ENCODE data around the gene ATF4.

Gene ATF4

DNA sequence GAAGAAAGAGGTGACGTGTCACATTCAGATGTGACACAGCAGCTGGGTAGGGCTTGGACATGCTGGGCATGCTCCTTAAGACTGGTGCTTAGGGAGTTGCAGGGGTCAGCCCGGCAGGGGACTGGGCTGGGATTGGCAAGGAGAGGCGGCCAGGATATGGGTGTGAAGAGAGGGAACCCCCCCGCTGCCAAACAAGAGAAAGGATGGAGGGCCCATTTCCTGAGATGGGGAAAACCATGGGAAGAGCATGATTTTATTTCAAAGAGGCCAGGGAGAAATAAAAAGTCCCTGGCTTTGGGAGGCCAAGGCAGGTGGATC, 5.3 kb downstream of the ATF4 start:
- peak overlapping the region; percentile 83; the same call in 1 of the 2 replicates for H3K27ac ChIP-seq (replicated peaks)

DNA sequence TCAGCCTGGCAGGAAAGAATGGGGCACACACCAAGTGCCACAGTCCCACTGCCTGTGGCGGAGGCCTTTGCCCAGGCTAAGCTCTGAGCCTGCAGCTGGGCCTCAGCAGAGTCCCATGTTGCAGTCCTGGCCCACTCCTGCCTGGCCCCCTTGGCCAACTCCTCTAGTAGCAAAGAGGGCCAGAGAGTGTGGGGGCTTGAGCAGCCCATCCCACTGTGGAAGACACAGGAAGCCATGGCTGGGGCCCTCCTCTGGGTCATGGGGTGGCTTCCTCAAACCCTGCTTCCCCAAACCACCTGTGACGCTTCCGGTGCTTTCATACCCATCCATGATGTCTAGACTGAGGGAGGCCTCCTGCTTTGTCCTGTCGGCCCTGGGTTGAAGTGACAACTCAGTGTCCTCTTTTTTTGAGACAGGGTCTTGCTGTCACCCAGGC, 6.4 kb downstream of the ATF4 start:
- Histone ChIP-seq H3K27me3 (ENCODE audit: insufficient read depth, poor library complexity, severe bottlenecking) (no peaks in the 10 kb centered on the region), H3K4me3 (replicated peaks; ENCODE audit: insufficient read depth, low read length) (no peak overlapping the region), H3K27ac (replicated peaks) (peak overlapping the region; percentile 83)
- peak; percentile 70 to 89 for DNase-seq (ENCODE audit: low read depth in 1 of 2, low spot score in 1 of 2)
- TF ChIP-seq, protein P1, sequence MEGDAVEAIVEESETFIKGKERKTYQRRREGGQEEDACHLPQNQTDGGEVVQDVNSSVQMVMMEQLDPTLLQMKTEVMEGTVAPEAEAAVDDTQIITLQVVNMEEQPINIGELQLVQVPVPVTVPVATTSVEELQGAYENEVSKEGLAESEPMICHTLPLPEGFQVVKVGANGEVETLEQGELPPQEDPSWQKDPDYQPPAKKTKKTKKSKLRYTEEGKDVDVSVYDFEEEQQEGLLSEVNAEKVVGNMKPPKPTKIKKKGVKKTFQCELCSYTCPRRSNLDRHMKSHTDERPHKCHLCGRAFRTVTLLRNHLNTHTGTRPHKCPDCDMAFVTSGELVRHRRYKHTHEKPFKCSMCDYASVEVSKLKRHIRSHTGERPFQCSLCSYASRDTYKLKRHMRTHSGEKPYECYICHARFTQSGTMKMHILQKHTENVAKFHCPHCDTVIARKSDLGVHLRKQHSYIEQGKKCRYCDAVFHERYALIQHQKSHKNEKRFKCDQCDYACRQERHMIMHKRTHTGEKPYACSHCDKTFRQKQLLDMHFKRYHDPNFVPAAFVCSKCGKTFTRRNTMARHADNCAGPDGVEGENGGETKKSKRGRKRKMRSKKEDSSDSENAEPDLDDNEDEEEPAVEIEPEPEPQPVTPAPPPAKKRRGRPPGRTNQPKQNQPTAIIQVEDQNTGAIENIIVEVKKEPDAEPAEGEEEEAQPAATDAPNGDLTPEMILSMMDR (IDR thresholded peaks at IDR 0.05; ENCODE audit: insufficient read depth, low read length) = no peak
- peak; percentile 10; the same call in 1 of the 2 replicates for TF ChIP-seq POLR2AphosphoS5 (IDR thresholded peaks at IDR 0.05; ENCODE audit: low read depth)
- TF ChIP-seq SPI1 (IDR thresholded peaks at IDR 0.05; ENCODE audit: borderline replicate concordance, low read depth) = peak; percentile 71; the same call in 1 of the 2 replicates

More for the DNA sequence above, 5.3 kb downstream of the ATF4 start:
- H3K4me3 ChIP-seq (replicated peaks; ENCODE audit: insufficient read depth, low read length) = no peak overlapping the region
- no peaks in the 10 kb centered on the region for H3K27me3 ChIP-seq (ENCODE audit: insufficient read depth, poor library complexity, severe bottlenecking)
- no peak for TF ChIP-seq GABPA (IDR thresholded peaks at IDR 0.05; ENCODE audit: low read depth)
- TF ChIP-seq, protein P2, sequence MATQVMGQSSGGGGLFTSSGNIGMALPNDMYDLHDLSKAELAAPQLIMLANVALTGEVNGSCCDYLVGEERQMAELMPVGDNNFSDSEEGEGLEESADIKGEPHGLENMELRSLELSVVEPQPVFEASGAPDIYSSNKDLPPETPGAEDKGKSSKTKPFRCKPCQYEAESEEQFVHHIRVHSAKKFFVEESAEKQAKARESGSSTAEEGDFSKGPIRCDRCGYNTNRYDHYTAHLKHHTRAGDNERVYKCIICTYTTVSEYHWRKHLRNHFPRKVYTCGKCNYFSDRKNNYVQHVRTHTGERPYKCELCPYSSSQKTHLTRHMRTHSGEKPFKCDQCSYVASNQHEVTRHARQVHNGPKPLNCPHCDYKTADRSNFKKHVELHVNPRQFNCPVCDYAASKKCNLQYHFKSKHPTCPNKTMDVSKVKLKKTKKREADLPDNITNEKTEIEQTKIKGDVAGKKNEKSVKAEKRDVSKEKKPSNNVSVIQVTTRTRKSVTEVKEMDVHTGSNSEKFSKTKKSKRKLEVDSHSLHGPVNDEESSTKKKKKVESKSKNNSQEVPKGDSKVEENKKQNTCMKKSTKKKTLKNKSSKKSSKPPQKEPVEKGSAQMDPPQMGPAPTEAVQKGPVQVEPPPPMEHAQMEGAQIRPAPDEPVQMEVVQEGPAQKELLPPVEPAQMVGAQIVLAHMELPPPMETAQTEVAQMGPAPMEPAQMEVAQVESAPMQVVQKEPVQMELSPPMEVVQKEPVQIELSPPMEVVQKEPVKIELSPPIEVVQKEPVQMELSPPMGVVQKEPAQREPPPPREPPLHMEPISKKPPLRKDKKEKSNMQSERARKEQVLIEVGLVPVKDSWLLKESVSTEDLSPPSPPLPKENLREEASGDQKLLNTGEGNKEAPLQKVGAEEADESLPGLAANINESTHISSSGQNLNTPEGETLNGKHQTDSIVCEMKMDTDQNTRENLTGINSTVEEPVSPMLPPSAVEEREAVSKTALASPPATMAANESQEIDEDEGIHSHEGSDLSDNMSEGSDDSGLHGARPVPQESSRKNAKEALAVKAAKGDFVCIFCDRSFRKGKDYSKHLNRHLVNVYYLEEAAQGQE (IDR thresholded peaks at IDR 0.05; ENCODE audit: insufficient replicate concordance, low read depth) = no peak
- peak; percentile 21; the same call in 1 of the 2 replicates for TF ChIP-seq POLR2AphosphoS5 (IDR thresholded peaks at IDR 0.05; ENCODE audit: low read depth)
- TF ChIP-seq, protein P1 (IDR thresholded peaks at IDR 0.05; ENCODE audit: insufficient read depth, low read length) = no peak
- TF ChIP-seq SPI1 (IDR thresholded peaks at IDR 0.05; ENCODE audit: borderline replicate concordance, low read depth) = no peak
- DNase-seq (ENCODE audit: low read depth in 1 of 2, low spot score in 1 of 2) = no peak

DNA sequence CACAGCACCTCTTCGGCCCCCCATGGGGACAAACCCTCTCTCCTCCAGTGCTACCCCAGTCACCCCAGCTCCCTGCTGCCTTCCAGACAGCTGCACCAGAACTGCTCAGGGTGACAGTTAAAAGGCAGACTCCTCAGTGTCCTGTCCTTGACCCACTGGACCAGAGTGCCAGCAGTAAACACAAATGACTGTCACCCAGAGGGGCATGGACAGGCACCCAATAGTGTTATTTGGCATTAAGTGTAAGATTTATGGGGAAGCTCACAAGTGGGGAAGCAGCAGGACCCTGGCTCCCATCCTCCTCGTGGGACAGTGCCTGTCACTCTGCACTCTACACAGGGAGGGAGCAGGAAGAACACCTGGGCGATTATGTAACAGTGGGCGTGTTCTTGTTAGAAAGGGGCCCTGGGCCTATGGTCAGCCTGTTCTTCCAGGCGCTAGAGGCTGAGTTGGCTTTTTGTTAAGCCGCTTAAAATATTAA, 7.2 kb downstream of the ATF4 start:
- peak overlapping the region; percentile 83 for H3K27ac ChIP-seq (replicated peaks)
- no peaks in the 10 kb centered on the region for H3K27me3 ChIP-seq (ENCODE audit: insufficient read depth, poor library complexity, severe bottlenecking)
- DNase-seq (ENCODE audit: low read depth in 1 of 2, low spot score in 1 of 2) = peak; percentile 56 to 69
- H3K4me3 ChIP-seq (replicated peaks; ENCODE audit: insufficient read depth, low read length) = no peak overlapping the region
- TF ChIP-seq, protein P2 (IDR thresholded peaks at IDR 0.05; ENCODE audit: insufficient replicate concordance, low read depth) = no peak
- TF ChIP-seq POLR2AphosphoS5 (IDR thresholded peaks at IDR 0.05; ENCODE audit: low read depth) = peak; percentile 22; the same call in 1 of the 2 replicates

DNA sequence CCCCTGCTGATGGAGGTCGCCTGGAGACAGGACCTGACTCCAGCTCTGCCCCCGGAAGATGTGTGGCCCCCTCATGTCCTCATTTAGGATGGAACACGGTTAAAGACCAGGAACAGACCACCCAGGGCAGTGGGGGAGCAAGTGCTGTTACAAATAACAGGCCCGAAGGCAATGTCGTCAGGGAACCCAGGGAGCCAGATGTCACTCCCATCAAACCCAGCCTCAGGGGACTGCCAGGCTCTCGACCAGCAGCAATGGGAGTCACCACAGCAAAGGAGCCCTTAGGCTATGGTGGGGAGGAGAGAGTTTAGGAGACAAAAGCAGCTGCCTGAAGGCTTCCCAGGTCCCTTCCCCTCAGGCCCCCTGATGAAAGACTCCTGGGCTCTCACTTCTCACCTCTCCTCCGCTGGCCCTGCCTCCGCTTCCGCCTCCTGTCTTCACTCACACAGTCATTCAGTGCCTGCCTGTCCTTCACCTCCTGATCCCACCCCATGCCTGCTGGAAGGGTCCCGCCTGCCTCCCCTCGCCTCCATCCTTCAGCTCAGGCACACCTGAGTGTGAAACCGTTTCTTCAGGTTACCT, 7.8 kb downstream of the ATF4 start:
- Histone ChIP-seq H3K27ac (replicated peaks) (peak overlapping the region; percentile 83), H3K4me3 (replicated peaks; ENCODE audit: insufficient read depth, low read length) (peak overlapping the region; percentile 46), H3K27me3 (ENCODE audit: insufficient read depth, poor library complexity, severe bottlenecking) (no peaks in the 10 kb centered on the region)
- peak in 1 of 2 experiments; percentile 11 for DNase-seq (ENCODE audit: low read depth in 1 of 2, low spot score in 1 of 2)
- TF ChIP-seq GABPA (IDR thresholded peaks at IDR 0.05; ENCODE audit: low read depth) (no peak), SPI1 (IDR thresholded peaks at IDR 0.05; ENCODE audit: borderline replicate concordance, low read depth) (no peak), POLR2AphosphoS5 (IDR thresholded peaks at IDR 0.05; ENCODE audit: low read depth) (no peak)
- TF ChIP-seq, protein P1 (IDR thresholded peaks at IDR 0.05; ENCODE audit: insufficient read depth, low read length) = no peak
- TF ChIP-seq, protein P2 (IDR thresholded peaks at IDR 0.05; ENCODE audit: insufficient replicate concordance, low read depth) = no peak
